Measurements from ENCODE around the gene YIPF6. TPM values are rescaled to one million over a fixed set of nuclear protein-coding genes. Genes with fewer than 3 reads are reported as not detected.

YIPF6 gene
- 25.8 to 36.6 TPM (median 34.8 TPM) in 5 replicates for total RNA-seq (2022; extraction: Qiagen RNA extraction; ENCODE audit: low read depth)

GRCh38 chrX:68498508-68499379, at the start of gene YIPF6:
Gene YIPF6 (plus strand): TSS chrX:68499051. CDS start chrX:68499067, 16 bp downstream.

Other genes with a start within 250 kb of the YIPF6 start
- 1.1 to 2.8 TPM (median 1.8 TPM) in 5 replicates for gene OPHN1, start 65.6 kb upstream of the YIPF6 start, total RNA-seq (2022; extraction: Qiagen RNA extraction; ENCODE audit: low read depth)
- gene STARD8, start 148.6 kb downstream of the YIPF6 start, total RNA-seq (2022; extraction: Qiagen RNA extraction; ENCODE audit: low read depth) = 1.2 to 2.0 TPM (median 1.8 TPM) in 5 replicates